Ishikawa (cell line): ENCODE results near the gene COG3.

ENCODE experiments used
- CREB1 ChIP-seq: IDR thresholded peaks from 2 replicates; pipeline ENCODE4 v1.6.1; 2012; ENCODE audit warnings: low read depth
- EGR1 ChIP-seq: IDR thresholded peaks from 2 replicates; pipeline ENCODE4 v1.6.1; 2012
- EP300 ChIP-seq: IDR thresholded peaks from 2 replicates; pipeline ENCODE4 v1.6.1; 2012; ENCODE audit warnings: borderline replicate concordance
- MAX ChIP-seq: IDR thresholded peaks from 2 replicates; pipeline ENCODE4 v1.6.1; 2012
- NFIC ChIP-seq: IDR thresholded peaks from 2 replicates; pipeline ENCODE4 v1.6.1; 2012
- RAD21 ChIP-seq: IDR thresholded peaks from 2 replicates; pipeline ENCODE4 v1.6.1; 2012; ENCODE audit warnings: low read depth
- TAF1 ChIP-seq: IDR thresholded peaks from 2 replicates; pipeline ENCODE4 v1.6.1; 2012; ENCODE audit warnings: low read depth, mild to moderate bottlenecking
- TCF12 ChIP-seq: IDR thresholded peaks from 2 replicates; pipeline ENCODE4 v1.6.1; 2012; ENCODE audit warnings: low read depth
- TEAD4 ChIP-seq: IDR thresholded peaks from 2 replicates; pipeline ENCODE4 v1.6.1; 2012
- USF1 ChIP-seq: IDR thresholded peaks from 2 replicates; pipeline ENCODE4 v1.6.1; 2012
- YY1 ChIP-seq: IDR thresholded peaks from 2 replicates; pipeline ENCODE4 v1.6.1; 2012; ENCODE audit warnings: low read depth

- TF ChIP-seq NFIC (no peak), RAD21 (no peak), TAF1 (no peak), MAX (no peak), USF1 (no peak), EP300 (no peak), YY1 (no peak), TCF12 (no peak), TEAD4 (no peak), EGR1 (no peak), CREB1 (no peak)
Observed at GRCh38 chr13:45582408-45583076, 117.8 kb downstream of the COG3 start.
